Neural progenitor cell (in vitro differentiated cells): Measurements from ENCODE around the gene PIP5K1B.

ENCODE experiments used
- CTCF ChIP-seq: fragments of 200-600 bp; sonication (generic); IDR thresholded peaks from 2 replicates; pipeline ENCODE4 v1.5.1; 2017; ENCODE audit warnings: antibody characterized with exemption, mild to moderate bottlenecking
- EZH2phosphoT487 ChIP-seq: fragments of 200-600 bp; sonication (generic); IDR thresholded peaks from 2 replicates; pipeline ENCODE4 v1.6.1; 2017; ENCODE audit warnings: antibody characterized with exemption

GRCh38 chr9:68819065-68819464 is 114.0 kb downstream of the PIP5K1B start:
- TF ChIP-seq EZH2phosphoT487 (no peak), CTCF (no peak)
